H9 (cell line): ENCODE data around the gene GAPT. TPM values are rescaled to one million over a fixed set of nuclear protein-coding genes. Genes with fewer than 3 reads are reported as not detected.

Source experiments
- DNase-seq: peaks from one replicate; pipeline ENCODE4 v3.0.0-alpha.2; 2017
- H2AFZ ChIP-seq: one replicate; pipeline ENCODE4 v1.6.1; 2013; ENCODE audit warnings: mild to moderate bottlenecking, low read length, control low read depth, moderate library complexity
- H2AK5ac ChIP-seq: 2 replicates; pipeline ENCODE4 v1.6.1; 2013; ENCODE audit warnings: low read length, control low read depth, mixed read lengths; ENCODE audit not compliant: insufficient read length
- H2BK120ac ChIP-seq: one replicate; pipeline ENCODE4 v1.6.1; 2013; ENCODE audit warnings: low read depth, mild to moderate bottlenecking, low read length, control low read depth, inconsistent platforms; ENCODE audit not compliant: poor library complexity, severe bottlenecking
- H2BK12ac ChIP-seq: 2 replicates; pipeline ENCODE4 v1.6.1; 2013; ENCODE audit warnings: low read length, control low read depth, mixed read lengths, low read depth; ENCODE audit not compliant: insufficient read length
- H2BK15ac ChIP-seq: 2 replicates; pipeline ENCODE4 v1.6.1; 2013; ENCODE audit warnings: low read depth, low read length, control low read depth
- H2BK20ac ChIP-seq: one replicate; pipeline ENCODE4 v1.6.1; 2013; ENCODE audit warnings: low read depth, mild to moderate bottlenecking, low read length, control low read depth, inconsistent platforms; ENCODE audit not compliant: poor library complexity, severe bottlenecking
- H2BK5ac ChIP-seq: 2 replicates; pipeline ENCODE4 v1.6.1; 2013; ENCODE audit warnings: low read length, control low read depth, mixed read lengths; ENCODE audit not compliant: insufficient read length
- H3K14ac ChIP-seq: 2 replicates; pipeline ENCODE4 v1.6.1; 2013; ENCODE audit warnings: low read length, control low read depth; ENCODE audit not compliant: insufficient read depth
- H3K18ac ChIP-seq: 2 replicates; pipeline ENCODE4 v1.6.1; 2013; ENCODE audit warnings: low read depth, mild to moderate bottlenecking, mixed read lengths, low read length, control low read depth; ENCODE audit not compliant: insufficient read length
- H3K23ac ChIP-seq: 2 replicates; pipeline ENCODE4 v1.6.1; 2013; ENCODE audit warnings: low read length, control low read depth, mixed read lengths, low read depth; ENCODE audit not compliant: insufficient read length
- H3K23me2 ChIP-seq: 2 replicates; pipeline ENCODE4 v1.6.1; 2013; ENCODE audit warnings: low read depth, mild to moderate bottlenecking, mixed read lengths, low read length, control low read depth; ENCODE audit not compliant: insufficient read length, poor library complexity, severe bottlenecking
- H3K27ac ChIP-seq: 2 replicates; pipeline ENCODE4 v1.5.1; 2013; ENCODE audit warnings: low read length, control low read depth, mixed read lengths, low read depth; ENCODE audit not compliant: insufficient read length
- H3K27me3 ChIP-seq: 2 replicates; pipeline ENCODE4 v1.6.1; 2013; ENCODE audit warnings: low read length, control low read depth, inconsistent platforms; ENCODE audit not compliant: insufficient read depth
- H3K4ac ChIP-seq: 2 replicates; pipeline ENCODE4 v1.6.1; 2013; ENCODE audit warnings: low read depth, mild to moderate bottlenecking, control low read depth, inconsistent platforms, low read length, moderate library complexity
- H3K4me1 ChIP-seq: 2 replicates; pipeline ENCODE4 v1.6.1; 2013; ENCODE audit warnings: low read length, control low read depth, inconsistent platforms; ENCODE audit not compliant: insufficient read depth
- H3K4me2 ChIP-seq: 2 replicates; pipeline ENCODE4 v1.6.1; 2013; ENCODE audit warnings: low read length, control low read depth, mixed read lengths; ENCODE audit not compliant: insufficient read length, insufficient read depth
- H3K56ac ChIP-seq: 2 replicates; pipeline ENCODE4 v1.6.1; 2013; ENCODE audit warnings: low read depth, mild to moderate bottlenecking, mixed read lengths, low read length, control low read depth; ENCODE audit not compliant: insufficient read length
- H3K79me1 ChIP-seq: 2 replicates; pipeline ENCODE4 v1.6.1; 2013; ENCODE audit warnings: low read depth, mild to moderate bottlenecking, moderate library complexity, low read length, control low read depth, inconsistent platforms; ENCODE audit not compliant: insufficient read depth, poor library complexity, severe bottlenecking
- H3K79me2 ChIP-seq: 2 replicates; pipeline ENCODE4 v1.6.1; 2013; ENCODE audit warnings: low read length, control low read depth, inconsistent platforms; ENCODE audit not compliant: insufficient read depth
- H3K9ac ChIP-seq: 2 replicates; pipeline ENCODE4 v1.6.1; 2013; ENCODE audit warnings: low read length, control low read depth, mixed read lengths; ENCODE audit not compliant: insufficient read length; ENCODE audit errors: extremely low read depth
- H3K9me3 ChIP-seq: one replicate; pipeline ENCODE4 v1.6.1; 2013; ENCODE audit warnings: low read depth, low read length, inconsistent platforms; ENCODE audit not compliant: control insufficient read depth
- H3T11ph ChIP-seq: one replicate; pipeline ENCODE4 v1.6.1; 2013; ENCODE audit warnings: mild to moderate bottlenecking, low read length, control low read depth, inconsistent platforms
- H4K20me1 ChIP-seq: one replicate; pipeline ENCODE4 v1.6.1; 2013; ENCODE audit not compliant: control insufficient read depth, insufficient read length, insufficient read depth
- H4K5ac ChIP-seq: 2 replicates; pipeline ENCODE4 v1.6.1; 2013; ENCODE audit warnings: low read depth, mild to moderate bottlenecking, mixed read lengths, low read length, control low read depth; ENCODE audit not compliant: insufficient read length
- H4K8ac ChIP-seq: replicated peaks from 2 replicates; pipeline ENCODE4 v1.6.1; 2013; ENCODE audit warnings: low read length, control low read depth, mixed read lengths, low read depth; ENCODE audit not compliant: insufficient read length
- H4K91ac ChIP-seq: 2 replicates; pipeline ENCODE4 v1.6.1; 2013; ENCODE audit warnings: low read depth, mild to moderate bottlenecking, moderate library complexity, mixed read lengths, low read length, control low read depth; ENCODE audit not compliant: insufficient read length
- H3K27ac Mint-ChIP-seq, 3 experiments: 2 replicates in 2 of 3; 3 replicates in 1 of 3; pipeline ENCODE4 v1.8.0; 2020 to 2021; ENCODE audit warnings: mixed read lengths in 3 of 3, mild to moderate bottlenecking in 1 of 3, moderate library complexity in 1 of 3
- H3K27me3 Mint-ChIP-seq: 2 replicates; pipeline ENCODE4 v1.8.0; 2021; ENCODE audit warnings: low read depth, mild to moderate bottlenecking, moderate library complexity, mixed read lengths
- H3K36me3 Mint-ChIP-seq, 3 experiments: 2 replicates in 2 of 3; 3 replicates in 1 of 3; pipeline ENCODE4 v1.8.0; 2020 to 2021; ENCODE audit warnings: low read depth in 3 of 3, mixed read lengths in 3 of 3; ENCODE audit not compliant: insufficient read depth in 1 of 3
- H3K4me1 Mint-ChIP-seq, 2 experiments: 2 replicates each; pipeline ENCODE4 v1.8.0; 2020; ENCODE audit warnings: mixed read lengths in 2 of 2
- H3K4me3 Mint-ChIP-seq, 2 experiments: 2 replicates in 1 of 2; 3 replicates in 1 of 2; pipeline ENCODE4 v1.8.0; 2020 to 2021; ENCODE audit warnings: mild to moderate bottlenecking in 2 of 2, mixed read lengths in 2 of 2, moderate library complexity in 1 of 2
- H3K9me3 Mint-ChIP-seq, 2 experiments: 2 replicates in 1 of 2; 3 replicates in 1 of 2; pipeline ENCODE4 v1.8.0; 2020; ENCODE audit warnings: mild to moderate bottlenecking in 2 of 2, mixed read lengths in 2 of 2, moderate library complexity in 1 of 2
- WGBS: extraction: QIAGEN DNeasy Blood & Tissue Kit; methylation state at CpG from one replicate; pipeline ENCODE4 v1.1.7; 2013; ENCODE audit warnings: missing lambda C conversion rate, low lambda C conversion rate, mixed read lengths; ENCODE audit not compliant: insufficient read length; ENCODE audit errors: extremely low coverage; 5-methylcytosine and 5-hydroxymethylcytosine counted together
- total RNA-seq: library from RNA; stranded (reverse); gene quantifications from 2 replicates; pipeline ENCODE4 v1.2.1, GENCODE V29; 2021
- TF ChIP-seq, protein P1 (sequence below): fragments of 200-600 bp; sonication (generic); conservative IDR thresholded peaks from 3 replicates; pipeline ENCODE4 v1.8.0; 2021; ENCODE audit warnings: antibody characterized with exemption, mild to moderate bottlenecking

The GAPT gene
- total RNA-seq, 1 experiment from 2014 or later, result not detected

- H2BK5ac ChIP-seq, result no peak overlapping the region
- no peak overlapping the region for H2AK5ac ChIP-seq
- H3K4me2 ChIP-seq, result no peak overlapping the region
- H2BK12ac ChIP-seq, result no peak overlapping the region
- no peaks in the 10 kb centered on the region for H3K79me2 ChIP-seq
- no peak overlapping the region for H3K23ac ChIP-seq
- no peak overlapping the region for H3K56ac ChIP-seq
- H3K4me3 Mint-ChIP-seq, result no peak overlapping the region
- no CpG with 5 or more reads among the region's 4 CpGs for WGBS
- TF ChIP-seq, protein P1, sequence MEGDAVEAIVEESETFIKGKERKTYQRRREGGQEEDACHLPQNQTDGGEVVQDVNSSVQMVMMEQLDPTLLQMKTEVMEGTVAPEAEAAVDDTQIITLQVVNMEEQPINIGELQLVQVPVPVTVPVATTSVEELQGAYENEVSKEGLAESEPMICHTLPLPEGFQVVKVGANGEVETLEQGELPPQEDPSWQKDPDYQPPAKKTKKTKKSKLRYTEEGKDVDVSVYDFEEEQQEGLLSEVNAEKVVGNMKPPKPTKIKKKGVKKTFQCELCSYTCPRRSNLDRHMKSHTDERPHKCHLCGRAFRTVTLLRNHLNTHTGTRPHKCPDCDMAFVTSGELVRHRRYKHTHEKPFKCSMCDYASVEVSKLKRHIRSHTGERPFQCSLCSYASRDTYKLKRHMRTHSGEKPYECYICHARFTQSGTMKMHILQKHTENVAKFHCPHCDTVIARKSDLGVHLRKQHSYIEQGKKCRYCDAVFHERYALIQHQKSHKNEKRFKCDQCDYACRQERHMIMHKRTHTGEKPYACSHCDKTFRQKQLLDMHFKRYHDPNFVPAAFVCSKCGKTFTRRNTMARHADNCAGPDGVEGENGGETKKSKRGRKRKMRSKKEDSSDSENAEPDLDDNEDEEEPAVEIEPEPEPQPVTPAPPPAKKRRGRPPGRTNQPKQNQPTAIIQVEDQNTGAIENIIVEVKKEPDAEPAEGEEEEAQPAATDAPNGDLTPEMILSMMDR, result no peak
- no peak overlapping the region for H2AFZ ChIP-seq
- H4K91ac ChIP-seq, result no peak overlapping the region
- no peak overlapping the region; a peak in 1 of 7 replicates for H3K27ac Mint-ChIP-seq
- H3K18ac ChIP-seq, result no peak overlapping the region
- no peaks in the 10 kb centered on the region for H4K20me1 ChIP-seq
- no peak overlapping the region for H4K5ac ChIP-seq
- H2BK20ac ChIP-seq, result no peak overlapping the region
- no peaks in the 10 kb centered on the region for H3K9me3 ChIP-seq
- DNase-seq, result no peak
- H2BK15ac ChIP-seq, result no peak overlapping the region
- no peak overlapping the region for H2BK120ac ChIP-seq
- H3K27ac ChIP-seq, result no peak overlapping the region
- H3K4me1 ChIP-seq, result no peaks in the 10 kb centered on the region; the same call in 1 of the 2 replicates
- H3K9me3 Mint-ChIP-seq, result peaks cover 2% of the 10 kb centered on the region in 2 experiments; a peak in 2 of 5 replicates
- H3K27me3 Mint-ChIP-seq, result no peaks in the 10 kb centered on the region
- no peak overlapping the region for H4K8ac ChIP-seq
- H3K9ac ChIP-seq, result no peak overlapping the region
- H3K4me1 Mint-ChIP-seq, result peaks cover 16 to 21% of the 10 kb centered on the region in 2 experiments
- peaks cover 0 to under 1% (median 0%) of the 10 kb centered on the region in 3 experiments; a peak in 1 of 7 replicates for H3K36me3 Mint-ChIP-seq
- H3K79me1 ChIP-seq, result no peaks in the 10 kb centered on the region
- H3K27me3 ChIP-seq, result no peaks in the 10 kb centered on the region
- H3K23me2 ChIP-seq, result no peaks in the 10 kb centered on the region
- no peak overlapping the region for H3T11ph ChIP-seq
- no peak overlapping the region for H3K4ac ChIP-seq
- H3K14ac ChIP-seq, result no peak overlapping the region
Observed at GRCh38 chr5:58507715-58508114, 16.5 kb downstream of the GAPT start.
